Measurements from ENCODE around the gene DISP3. TPM values are rescaled to one million over a fixed set of nuclear protein-coding genes. Genes with fewer than 3 reads are reported as not detected.
A peak's percentile ranks its signal among the peaks of the same experiment; 100 is the strongest.

DISP3 gene
- total and polyA plus RNA-seq, 2 of the 13 experiments (the other 11 are each of a cell fraction or from before 2014, with no cell fraction given), result 0.08 to 0.13 TPM

- TF ChIP-seq THAP9 (CRISPR knock-in tag; IDR thresholded peaks at IDR 0.05; ENCODE audit: borderline replicate concordance) (no peak), ARID4A (CRISPR knock-in tag; IDR thresholded peaks at IDR 0.05; ENCODE audit: borderline replicate concordance) (peak; percentile 27; the same call in 1 of the 2 replicates), TFE3 (CRISPR knock-in tag; IDR thresholded peaks at IDR 0.05) (no peak), TCF7 (IDR thresholded peaks at IDR 0.05; ENCODE audit: low read depth) (no peak; the same call in 1 of the 2 replicates), CERS6 (CRISPR knock-in tag; IDR thresholded peaks at IDR 0.05) (no peak), HCFC1 (IDR thresholded peaks at IDR 0.05; ENCODE audit: low read depth, low read length) (no peak), SKI (IDR thresholded peaks at IDR 0.05; ENCODE audit: partially characterized antibody) (peak; percentile 54), ZNF331 (CRISPR knock-in tag; IDR thresholded peaks at IDR 0.05) (peak; percentile 40; the same call in 1 of the 2 replicates), RBAK (CRISPR knock-in tag; IDR thresholded peaks at IDR 0.05) (no peak), RAD51 (IDR thresholded peaks at IDR 0.05; ENCODE audit: borderline replicate concordance) (no peak), ZKSCAN1 (IDR thresholded peaks at IDR 0.05; ENCODE audit: low read length) (no peak), MAF1 (CRISPR knock-in tag; IDR thresholded peaks at IDR 0.05; ENCODE audit: borderline replicate concordance) (no peak), SNRNP70 (IDR thresholded peaks at IDR 0.05; ENCODE audit: low read depth, low read length) (no peak), GABPB1 (CRISPR knock-in tag; IDR thresholded peaks at IDR 0.05) (peak; percentile 59; the same call in 1 of the 2 replicates), ZNF850 (CRISPR knock-in tag; conservative IDR thresholded peaks at IDR 0.05) (no peak), HDAC2 (CRISPR knock-in tag; IDR thresholded peaks at IDR 0.05) (no peak), FOSL1 (CRISPR knock-in tag; IDR thresholded peaks at IDR 0.05; ENCODE audit: borderline replicate concordance) (no peak), MTA3 (CRISPR knock-in tag; IDR thresholded peaks at IDR 0.05) (no peak)
These were observed at the start of gene DISP3 (continued) for GRCh38 chr1:11478571-11479374.

Data from HepG2 (cell line).